ENCODE results near the gene FABP2.
"Not testable (repeated sequence)": the region's sequence is repeated elsewhere in the genome, so short reads cannot be mapped to it uniquely, and the experiment has no call there.

The FABP2 gene

GRCh38 chr4:119321921-119322687, at the start of gene FABP2:
FABP2 (minus strand) TSS chr4:119322138; CDS start chr4:119322102, 36 bp downstream.
- DNase-seq, result no peak

- not testable (repeated sequence) for DNase-seq
These were observed 49.2 kb upstream of the FABP2 start for GRCh38 chr4:119370951-119371683.

GRCh38 chr4:119370392-119370791, 48.5 kb upstream of the FABP2 start:
- peak; percentile 16 for DNase-seq

- not testable (repeated sequence) for DNase-seq
These were observed 44.9 kb upstream of the FABP2 start for GRCh38 chr4:119366802-119367201.

- not testable (repeated sequence) for DNase-seq
These were observed 42.3 kb upstream of the FABP2 start for GRCh38 chr4:119364203-119364602.

- DNase-seq, result not testable (repeated sequence)
These were observed 41.4 kb upstream of the FABP2 start for GRCh38 chr4:119363372-119363771.

GRCh38 chr4:119362413-119362812, 40.5 kb upstream of the FABP2 start:
- not testable (repeated sequence) for DNase-seq

- not testable (repeated sequence) for DNase-seq
These were observed 37.9 kb upstream of the FABP2 start for GRCh38 chr4:119359873-119360272.

GRCh38 chr4:119356796-119357195, 34.9 kb upstream of the FABP2 start:
- not testable (repeated sequence) for DNase-seq

- not testable (repeated sequence) for DNase-seq
These were observed 34.1 kb upstream of the FABP2 start for GRCh38 chr4:119356041-119356440.

GRCh38 chr4:119353364-119353763, 31.4 kb upstream of the FABP2 start:
- DNase-seq, result not testable (repeated sequence)

GRCh38 chr4:119348169-119348568, 26.2 kb upstream of the FABP2 start:
- not testable (repeated sequence) for DNase-seq

GRCh38 chr4:119343293-119343692, 21.4 kb upstream of the FABP2 start:
- DNase-seq, result not testable (repeated sequence)

GRCh38 chr4:119339895-119340294, 18.0 kb upstream of the FABP2 start:
- DNase-seq, result not testable (repeated sequence)

GRCh38 chr4:119337010-119337409, 15.1 kb upstream of the FABP2 start:
- no peak for DNase-seq

GRCh38 chr4:119336332-119336979, 14.5 kb upstream of the FABP2 start:
- not testable (repeated sequence) for DNase-seq

GRCh38 chr4:119329835-119330620, 8.1 kb upstream of the FABP2 start:
- no peak for DNase-seq

- no peak for DNase-seq
These were observed 6.8 kb upstream of the FABP2 start for GRCh38 chr4:119328695-119329094.

GRCh38 chr4:119317990-119318389, 3.9 kb downstream of the FABP2 start:
- peak; percentile 46 for DNase-seq

GRCh38 chr4:119315036-119315435, 6.9 kb downstream of the FABP2 start:
- no peak for DNase-seq

- peak; percentile 60 for DNase-seq
These were observed 7.6 kb downstream of the FABP2 start for GRCh38 chr4:119314356-119314755.

GRCh38 chr4:119313237-119313636, 8.7 kb downstream of the FABP2 start:
- DNase-seq, result no peak

GRCh38 chr4:119310826-119311225, 11.1 kb downstream of the FABP2 start:
- no peak for DNase-seq

All from eye (tissue), 1 donor.